GM12892 (cell line): ENCODE results near the gene SPIB.

ENCODE experiments used
- POLR2A ChIP-seq: IDR thresholded peaks from 2 replicates; pipeline ENCODE4 v1.6.1; 2011; ENCODE audit warnings: low read depth, low read length, control low read depth
- POLR2AphosphoS5 ChIP-seq: IDR thresholded peaks from 2 replicates; pipeline ENCODE4 v1.6.1; 2011; ENCODE audit warnings: low read depth, low read length, control low read depth
- TAF1 ChIP-seq: IDR thresholded peaks from 2 replicates; pipeline ENCODE4 v1.6.1; 2011; ENCODE audit warnings: low read depth, mild to moderate bottlenecking, control low read depth, low read length, borderline replicate concordance

GRCh38 chr19:50420127-50420526 is 1.4 kb downstream of the SPIB start:
- TF ChIP-seq POLR2A = no peak
- TF ChIP-seq TAF1 = no peak
- no peak for TF ChIP-seq POLR2AphosphoS5
